ENCODE results near the gene LRRC8C. TPM values are rescaled to one million over a fixed set of nuclear protein-coding genes. Genes with fewer than 3 reads are reported as not detected.

The LRRC8C gene
- total RNA-seq, 1 experiment from 2014 or later: 8.4 TPM

GRCh38 chr1:89721351-89721750 lies 88.4 kb downstream of the LRRC8C start:
- no TSS peak for BruUV-seq (replicated peaks)
- DNase-seq (ENCODE audit: low read depth, low spot score) (no peak), ATAC-seq (no peak)
- POLR2A ChIA-PET: no interaction called here
- CTCF ChIA-PET: no interaction called here
- Histone ChIP-seq H3K9me2 (ENCODE audit: insufficient read depth) (no peaks in the 10 kb centered on the region), H3K4me2 (ENCODE audit: low read length) (no peak overlapping the region), H3K4me1 (ENCODE audit: control insufficient read depth in 1 of 2, insufficient read depth in 2 of 2, low read length in 2 of 2) (peaks cover 0 to 9% of the 10 kb centered on the region in 2 experiments; a peak in 1 of 4 replicates), H3K27me3 (ENCODE audit: insufficient read depth, low read length) (no peaks in the 10 kb centered on the region), H3K4me3 (replicated peaks in 1 of 2; ENCODE audit: low read depth in 1 of 2, low read length in 2 of 2) (no peak overlapping the region), H3K36me3 (ENCODE audit: control insufficient read depth in 1 of 2, insufficient read depth in 2 of 2, low read length in 2 of 2) (no peaks in the 10 kb centered on the region), H3K27ac (ENCODE audit: low read depth, low read length) (no peak overlapping the region), H3K9me3 (ENCODE audit: control insufficient read depth in 1 of 2, insufficient read depth in 1 of 2, low read depth in 1 of 2, low read length in 2 of 2) (no peaks in the 10 kb centered on the region), H3K9ac (ENCODE audit: low read length) (no peak overlapping the region), H3K79me2 (ENCODE audit: insufficient read depth, low read length) (no peaks in the 10 kb centered on the region), H2AFZ (ENCODE audit: low read depth, low read length, poor library complexity, severe bottlenecking) (no peak overlapping the region), H4K20me1 (ENCODE audit: insufficient read depth) (no peaks in the 10 kb centered on the region)
- RAD21 ChIA-PET (ENCODE audit: low non-redundant PET in 1 of 2, low total read pairs in 2 of 2, uncharacterized antibody in 2 of 2, unreplicated experiment in 2 of 2): no interaction called here
- intact Hi-C loops (cut with micrococcal nuclease): no loop called here
- TF ChIP-seq ZNF274 (IDR thresholded peaks at IDR 0.05; ENCODE audit: low read depth, low read length): no peak
- no peak for TF ChIP-seq EGR1 (IDR thresholded peaks at IDR 0.05; ENCODE audit: low read depth)
- no peak for TF ChIP-seq REST (IDR thresholded peaks at IDR 0.05; ENCODE audit: low read depth)
- no peak for TF ChIP-seq EZH2 (IDR thresholded peaks at IDR 0.05)

GRCh38 chr1:89723144-89723543 lies 90.2 kb downstream of the LRRC8C start:
- intact Hi-C loops (cut with micrococcal nuclease): no loop called here
- TF ChIP-seq FOSL1 (IDR thresholded peaks at IDR 0.05; ENCODE audit: low read depth): no peak
- no peak for TF ChIP-seq ZNF274 (IDR thresholded peaks at IDR 0.05; ENCODE audit: low read depth, low read length)
- TF ChIP-seq TCF7L2 (IDR thresholded peaks at IDR 0.05; ENCODE audit: borderline replicate concordance, extremely low read depth, insufficient read depth, insufficient read length): no peak
- no peak for TF ChIP-seq ZFX (IDR thresholded peaks at IDR 0.05)
- TF ChIP-seq REST (IDR thresholded peaks at IDR 0.05; ENCODE audit: low read depth): no peak
- TF ChIP-seq POLR2A (IDR thresholded peaks at IDR 0.05; ENCODE audit: borderline replicate concordance, extremely low read depth, insufficient read depth, insufficient read length): no peak
- TF ChIP-seq CBX3 (IDR thresholded peaks at IDR 0.05; ENCODE audit: low read depth): no peak
- no peak for TF ChIP-seq RAD21 (IDR thresholded peaks at IDR 0.05; ENCODE audit: low read depth)
- no peak for TF ChIP-seq SP1 (IDR thresholded peaks at IDR 0.05; ENCODE audit: low read depth)
- TF ChIP-seq SIN3A (IDR thresholded peaks at IDR 0.05; ENCODE audit: low read depth): no peak
- TF ChIP-seq ELF1 (IDR thresholded peaks at IDR 0.05; ENCODE audit: borderline replicate concordance, low read depth): no peak
- no peak for TF ChIP-seq EZH2 (IDR thresholded peaks at IDR 0.05)
- TF ChIP-seq ATF3 (IDR thresholded peaks at IDR 0.05): no peak
- no peak for TF ChIP-seq YY1 (IDR thresholded peaks at IDR 0.05; ENCODE audit: extremely low read depth, insufficient replicate concordance, low read depth, low read length)

More at GRCh38 chr1:89723144-89723543, 90.2 kb downstream of the LRRC8C start:
- ChIA-PET CTCF (no interaction called here), POLR2A (no interaction called here), RAD21 (ENCODE audit: low non-redundant PET in 1 of 2, low total read pairs in 2 of 2, uncharacterized antibody in 2 of 2, unreplicated experiment in 2 of 2) (no interaction called here)
- no peak overlapping the region for H2AFZ ChIP-seq (ENCODE audit: low read depth, low read length, poor library complexity, severe bottlenecking)
- no TSS peak for BruUV-seq (replicated peaks)
- no peak overlapping the region for H3K27ac ChIP-seq (ENCODE audit: low read depth, low read length)
- no peak for DNase-seq (ENCODE audit: low read depth, low spot score)
- no peak overlapping the region for H3K4me2 ChIP-seq (ENCODE audit: low read length)
- H3K4me3 ChIP-seq (replicated peaks in 1 of 2; ENCODE audit: low read depth in 1 of 2, low read length in 2 of 2): no peak overlapping the region
- H3K36me3 ChIP-seq (ENCODE audit: control insufficient read depth in 1 of 2, insufficient read depth in 2 of 2, low read length in 2 of 2): no peaks in the 10 kb centered on the region
- no peak for ATAC-seq
- peaks cover 0 to 9% of the 10 kb centered on the region in 2 experiments; a peak in 1 of 4 replicates for H3K4me1 ChIP-seq (ENCODE audit: control insufficient read depth in 1 of 2, insufficient read depth in 2 of 2, low read length in 2 of 2)
- no peaks in the 10 kb centered on the region for H4K20me1 ChIP-seq (ENCODE audit: insufficient read depth)
- H3K27me3 ChIP-seq (ENCODE audit: insufficient read depth, low read length): no peaks in the 10 kb centered on the region
- no peaks in the 10 kb centered on the region for H3K9me2 ChIP-seq (ENCODE audit: insufficient read depth)
- H3K9ac ChIP-seq (ENCODE audit: low read length): no peak overlapping the region
- H3K79me2 ChIP-seq (ENCODE audit: insufficient read depth, low read length): no peaks in the 10 kb centered on the region
- no peaks in the 10 kb centered on the region for H3K9me3 ChIP-seq (ENCODE audit: control insufficient read depth in 1 of 2, insufficient read depth in 1 of 2, low read depth in 1 of 2, low read length in 2 of 2)

Measured in HCT116 (cell line).